Tibial nerve (tissue), 4 donors: ENCODE results near the gene ZNF490.

Source experiments
- CTCF ChIP-seq, 5 experiments: fragments of 200-600 bp in 3 of 5; fragments of 450-650 bp in 2 of 5; sonication (generic) in 3 of 5; IDR thresholded peaks; one replicate each; pipeline ENCODE4 v1.5.1; 2016 to 2019; ENCODE audit warnings: antibody characterized with exemption in 5 of 5, mild to moderate bottlenecking in 3 of 5, moderate library complexity in 2 of 5
- EP300 ChIP-seq, 2 donors: sonication (generic); formaldehyde crosslinking; IDR thresholded peaks; one replicate each; pipeline ENCODE4 v1.6.1; 2017; ENCODE audit warnings: antibody characterized with exemption in 2 of 2, mild to moderate bottlenecking in 1 of 2
- POLR2A ChIP-seq, 2 donors: fragments of 450-650 bp; IDR thresholded peaks; one replicate each; pipeline ENCODE4 v1.6.1; 2017; ENCODE audit warnings: antibody characterized with exemption in 2 of 2, mild to moderate bottlenecking in 2 of 2, moderate library complexity in 2 of 2

GRCh38 chr19:12649941-12650340, 39.3 kb upstream of the ZNF490 start:
- TF ChIP-seq POLR2A (IDR thresholded peaks at IDR 0.05) (no peak), EP300 (IDR thresholded peaks at IDR 0.05) (no peak), CTCF (IDR thresholded peaks at IDR 0.05) (no peak)
